Keratinocyte (primary cell): ENCODE results near the gene RNU6-9. TPM values are rescaled to one million over a fixed set of nuclear protein-coding genes. Genes with fewer than 3 reads are reported as not detected.
"Not testable (repeated sequence)": the region's sequence is repeated elsewhere in the genome, so short reads cannot be mapped to it uniquely, and the experiment has no call there.

Source experiments
- DNase-seq: peaks from one replicate; pipeline ENCODE4 v3.0.0-alpha.2; 2011; ENCODE audit warnings: low read depth, missing footprints, low spot score
- FAIRE-seq: peaks from 2 replicates; lab custom pipeline; 2011; peaks lifted over from hg19 to GRCh38; lab: Jason Lieb, UNC
- H2AFZ ChIP-seq: 2 replicates; pipeline ENCODE4 v1.6.0; 2012; ENCODE audit warnings: low read length, control low read depth, inconsistent platforms; ENCODE audit not compliant: control insufficient read depth
- H3K27ac ChIP-seq: 2 replicates; pipeline ENCODE4 v1.5.1; 2011; ENCODE audit warnings: low read length; ENCODE audit not compliant: control insufficient read depth, insufficient read depth
- H3K27me3 ChIP-seq: 3 replicates; pipeline ENCODE4 v1.6.0; 2011; ENCODE audit warnings: low read length; ENCODE audit not compliant: control insufficient read depth, insufficient read depth; ENCODE audit errors: extremely low read depth
- H3K36me3 ChIP-seq, 2 experiments: 2 replicates in 1 of 2; 3 replicates in 1 of 2; pipeline ENCODE4 v1.5.1; 2011; ENCODE audit warnings: low read length in 2 of 2, mild to moderate bottlenecking in 1 of 2; ENCODE audit not compliant: control insufficient read depth in 2 of 2, insufficient read depth in 2 of 2; ENCODE audit errors: extremely low read depth in 1 of 2
- H3K4me1 ChIP-seq: 3 replicates; pipeline ENCODE4 v1.5.1; 2011; ENCODE audit warnings: low read length; ENCODE audit not compliant: control insufficient read depth, insufficient read depth; ENCODE audit errors: extremely low read depth
- H3K4me2 ChIP-seq: 3 replicates; pipeline ENCODE4 v1.6.0; 2011; ENCODE audit warnings: low read depth, low read length; ENCODE audit not compliant: control insufficient read depth, insufficient read depth; ENCODE audit errors: extremely low read depth
- H3K4me3 ChIP-seq, 3 experiments: fragments of 200-600 bp in 1 of 3; sonication (generic) in 1 of 3; 2 replicates in 2 of 3; 3 replicates in 1 of 3; pipeline ENCODE4 v1.5.1; 2011 to 2016; ENCODE audit warnings: low read length in 3 of 3, mild to moderate bottlenecking in 3 of 3, control low read depth in 2 of 3, inconsistent platforms in 1 of 3, low read depth in 1 of 3, mixed read lengths in 1 of 3, mixed run types in 1 of 3, moderate library complexity in 1 of 3; ENCODE audit not compliant: control insufficient read depth in 2 of 3, insufficient read depth in 2 of 3; ENCODE audit errors: extremely low read depth in 1 of 3
- H3K79me2 ChIP-seq: 2 replicates; pipeline ENCODE4 v1.6.0; 2012; ENCODE audit warnings: low read length; ENCODE audit not compliant: control insufficient read depth, insufficient read depth
- H3K9ac ChIP-seq: 3 replicates; pipeline ENCODE4 v1.6.0; 2011; ENCODE audit warnings: low read length; ENCODE audit not compliant: control insufficient read depth, insufficient read depth; ENCODE audit errors: extremely low read depth
- H3K9me1 ChIP-seq: 3 replicates; pipeline ENCODE4 v1.6.0; 2011; ENCODE audit warnings: low read length; ENCODE audit not compliant: control insufficient read depth, insufficient read depth; ENCODE audit errors: extremely low read depth
- H3K9me3 ChIP-seq: 2 replicates; pipeline ENCODE4 v1.5.1; 2012; ENCODE audit warnings: low read depth, low read length; ENCODE audit not compliant: control insufficient read depth
- H4K20me1 ChIP-seq: 3 replicates; pipeline ENCODE4 v1.6.0; 2011; ENCODE audit warnings: low read length; ENCODE audit not compliant: control insufficient read depth, insufficient read depth; ENCODE audit errors: extremely low read depth
- EZH2 ChIP-seq: IDR thresholded peaks from one replicate; pipeline ENCODE4 v1.6.1; 2012; ENCODE audit warnings: inconsistent platforms, mild to moderate bottlenecking, low read length, moderate library complexity
- dilution Hi-C: fragments of 300-500 bp; cut with MboI; formaldehyde crosslinking; loops from one replicate; pipeline ENCODE4 v1.7.0; 2020; ENCODE audit warnings: low sequenced_read_pairs; ENCODE audit not compliant: extremely low pct_ligation_motif_present
- polyA plus RNA-seq, 5 experiments: library from polyadenylated mRNA; depleted of rRNA in 3 of 5; stranded (reverse) in 3 of 5; stranded (forward) in 1 of 5; unstranded in 1 of 5; fragments of >200 nt; gene quantifications; 1 replicate in 1 of 5; 2 replicates in 3 of 5; 3 replicates in 1 of 5; pipeline versions ENCODE4 v1.2.1 to v1.2.3, GENCODE V29; 2011 to 2012; ENCODE audit warnings: missing spikeins in 2 of 5, low read depth in 1 of 5, low replicate concordance in 1 of 5
- TF ChIP-seq, protein P1 (sequence below), 3 experiments: IDR thresholded peaks in 1 of 3; conservative IDR thresholded peaks in 1 of 3; optimal IDR thresholded peaks in 1 of 3; 2 replicates in 2 of 3; 3 replicates in 1 of 3; pipeline versions ENCODE3 to v1.5.1; 2011; ENCODE audit warnings: low read length in 3 of 3, mild to moderate bottlenecking in 3 of 3, moderate library complexity in 2 of 3, control low read depth in 1 of 3, inconsistent platforms in 1 of 3; ENCODE audit not compliant: insufficient read depth in 2 of 3; ENCODE audit errors: extremely low read depth in 1 of 3

The RNU6-9 gene
- polyA plus RNA-seq, 1 donor (not counting 4 experiments of a cell fraction or from before 2014, with no cell fraction given) = not detected

DNA sequence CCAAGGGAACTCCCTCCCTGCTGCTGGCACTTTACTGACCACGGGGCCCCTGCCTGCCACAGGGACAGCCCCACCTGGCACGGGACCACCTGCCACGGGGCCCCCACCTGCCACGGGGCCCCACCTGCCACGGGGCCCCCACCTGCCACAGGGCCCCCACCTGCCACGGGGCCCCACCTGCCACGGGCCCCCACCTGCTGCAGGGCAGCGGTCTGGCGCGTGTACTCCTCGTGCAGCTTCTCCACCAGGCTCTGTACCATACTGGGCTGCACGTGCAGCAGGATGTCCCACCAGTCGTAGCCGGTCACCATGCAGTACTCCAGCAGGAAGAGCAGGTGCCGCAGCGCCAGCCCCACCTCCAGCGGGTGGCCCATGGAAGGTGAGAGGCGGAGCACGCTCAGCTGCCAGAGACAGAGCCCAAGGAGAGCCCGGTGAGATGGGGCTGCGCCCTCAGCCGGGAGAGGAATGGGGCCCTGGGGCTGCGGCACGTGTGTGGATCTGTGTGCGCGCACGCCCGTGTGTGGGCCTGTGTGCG, 16.4 kb upstream of the RNU6-9 start:
- Histone ChIP-seq H3K27me3 (no peaks in the 10 kb centered on the region), H3K9ac (no peak overlapping the region), H4K20me1 (no peaks in the 10 kb centered on the region), H2AFZ (no peak overlapping the region), H3K36me3 (peaks cover 10 to 26% of the 10 kb centered on the region in 2 experiments), H3K9me3 (no peaks in the 10 kb centered on the region), H3K4me1 (peaks cover 14% of the 10 kb centered on the region), H3K4me3 (no peak overlapping the region), H3K79me2 (no peaks in the 10 kb centered on the region), H3K27ac (no peak overlapping the region), H3K4me2 (no peak overlapping the region), H3K9me1 (no peaks in the 10 kb centered on the region)
- no peak for TF ChIP-seq EZH2
- TF ChIP-seq, protein P1, sequence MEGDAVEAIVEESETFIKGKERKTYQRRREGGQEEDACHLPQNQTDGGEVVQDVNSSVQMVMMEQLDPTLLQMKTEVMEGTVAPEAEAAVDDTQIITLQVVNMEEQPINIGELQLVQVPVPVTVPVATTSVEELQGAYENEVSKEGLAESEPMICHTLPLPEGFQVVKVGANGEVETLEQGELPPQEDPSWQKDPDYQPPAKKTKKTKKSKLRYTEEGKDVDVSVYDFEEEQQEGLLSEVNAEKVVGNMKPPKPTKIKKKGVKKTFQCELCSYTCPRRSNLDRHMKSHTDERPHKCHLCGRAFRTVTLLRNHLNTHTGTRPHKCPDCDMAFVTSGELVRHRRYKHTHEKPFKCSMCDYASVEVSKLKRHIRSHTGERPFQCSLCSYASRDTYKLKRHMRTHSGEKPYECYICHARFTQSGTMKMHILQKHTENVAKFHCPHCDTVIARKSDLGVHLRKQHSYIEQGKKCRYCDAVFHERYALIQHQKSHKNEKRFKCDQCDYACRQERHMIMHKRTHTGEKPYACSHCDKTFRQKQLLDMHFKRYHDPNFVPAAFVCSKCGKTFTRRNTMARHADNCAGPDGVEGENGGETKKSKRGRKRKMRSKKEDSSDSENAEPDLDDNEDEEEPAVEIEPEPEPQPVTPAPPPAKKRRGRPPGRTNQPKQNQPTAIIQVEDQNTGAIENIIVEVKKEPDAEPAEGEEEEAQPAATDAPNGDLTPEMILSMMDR (optimal IDR thresholded peaks at IDR 0.05 in 1 of 3, IDR thresholded peaks at IDR 0.05 in 1 of 3, conservative IDR thresholded peaks at IDR 0.05 in 1 of 3; ENCODE audit: extremely low read depth in 1 of 3, insufficient read depth in 2 of 3, low read length in 3 of 3) = no peak
- DNase-seq (no peak), FAIRE-seq (no peak)
- dilution Hi-C loops = no loop called here

DNA sequence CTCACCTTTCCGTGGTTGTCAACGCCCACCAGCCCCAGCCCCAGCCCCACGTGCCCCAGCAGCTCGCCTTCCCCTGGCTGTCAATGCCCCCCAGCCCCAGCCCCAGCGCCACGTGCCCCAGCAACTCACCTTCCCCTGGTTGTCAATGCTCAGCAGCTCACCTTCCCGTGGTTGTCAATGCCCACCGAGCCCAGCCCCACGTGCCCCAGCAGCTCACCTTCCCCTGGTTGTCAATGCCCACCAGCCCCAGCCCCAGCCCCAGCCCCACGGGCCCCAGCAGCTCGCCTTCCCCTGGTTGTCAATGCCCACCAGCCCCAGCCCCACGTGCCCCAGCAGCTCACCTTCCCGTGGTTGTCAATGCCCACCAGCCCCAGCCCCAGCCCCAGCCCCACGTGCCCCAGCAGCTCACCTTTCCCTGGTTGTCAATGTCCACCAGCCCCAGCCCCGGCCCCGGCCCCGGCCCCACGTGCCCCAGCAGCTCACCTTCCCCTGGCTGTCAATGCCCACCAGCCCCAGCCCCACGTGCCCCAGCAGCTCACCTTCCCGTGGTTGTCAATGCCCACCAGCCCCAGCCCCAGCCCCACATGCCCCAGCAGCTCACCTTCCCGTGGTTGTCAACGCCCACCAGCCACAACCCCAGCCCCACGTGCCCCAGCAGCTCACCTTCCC, 15.2 kb upstream of the RNU6-9 start:
- H2AFZ ChIP-seq, H3K9me3 ChIP-seq, H3K4me3 ChIP-seq, H3K27ac ChIP-seq, dilution Hi-C loops, H3K27me3 ChIP-seq, H3K79me2 ChIP-seq, DNase-seq, H3K4me2 ChIP-seq, H4K20me1 ChIP-seq, H3K4me1 ChIP-seq, H3K9me1 ChIP-seq, FAIRE-seq, H3K9ac ChIP-seq: not testable (repeated sequence)
- peaks cover 13 to 26% of the 10 kb centered on the region in 2 experiments for H3K36me3 ChIP-seq

DNA sequence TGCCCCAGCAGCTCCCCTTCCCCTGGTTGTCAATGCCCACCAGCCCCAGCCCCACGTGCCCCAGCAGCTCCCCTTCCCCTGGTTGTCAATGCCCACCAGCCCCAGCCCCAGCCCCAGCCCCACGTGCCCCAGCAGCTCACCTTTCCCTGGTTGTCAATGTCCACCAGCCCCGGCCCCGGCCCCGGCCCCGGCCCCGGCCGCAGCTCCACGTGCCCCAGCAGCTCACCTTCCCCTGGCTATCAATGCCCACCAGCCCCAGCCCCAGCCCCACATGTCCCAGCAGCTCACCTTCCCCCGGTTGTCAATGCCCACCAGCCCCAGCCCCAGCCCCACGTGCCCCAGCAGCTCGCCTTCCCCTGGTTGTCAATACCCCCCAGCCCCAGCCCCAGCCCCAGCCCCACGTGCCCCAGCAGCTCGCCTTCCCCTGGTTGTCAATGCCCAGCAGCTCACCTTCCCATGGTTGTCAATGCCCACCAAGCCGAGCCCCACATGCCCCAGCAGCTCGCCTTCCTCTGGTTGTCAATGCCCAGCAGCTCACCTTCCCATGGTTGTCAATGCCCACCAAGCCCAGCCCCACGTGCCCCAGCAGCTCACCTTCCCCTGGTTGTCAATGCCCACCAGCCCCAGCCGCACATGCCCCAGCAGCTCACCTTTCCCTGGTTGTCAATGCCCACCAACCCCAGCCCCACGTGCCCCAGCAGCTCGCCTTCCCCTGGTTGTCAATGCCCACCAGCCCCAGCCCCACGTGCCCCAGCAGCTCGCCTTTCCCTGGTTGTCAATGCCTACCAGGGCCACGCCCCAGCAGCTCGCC, 14.3 kb upstream of the RNU6-9 start:
- DNase-seq, H3K79me2 ChIP-seq, H4K20me1 ChIP-seq, H3K27ac ChIP-seq, H3K4me2 ChIP-seq, H3K9ac ChIP-seq, H3K9me1 ChIP-seq, H2AFZ ChIP-seq, FAIRE-seq, H3K27me3 ChIP-seq, H3K4me1 ChIP-seq, H3K4me3 ChIP-seq, dilution Hi-C loops, H3K9me3 ChIP-seq: not testable (repeated sequence)
- H3K36me3 ChIP-seq = peaks cover 13 to 26% of the 10 kb centered on the region in 2 experiments
